SK-N-SH treated with all-trans-retinoic acid at 6 μM for 48 hours (cell line): ENCODE measurements around the gene VMP1.
"Not testable (repeated sequence)": the region's sequence is repeated elsewhere in the genome, so short reads cannot be mapped to it uniquely, and the experiment has no call there.

Source experiments
- ATAC-seq: fragments of 200-7000 bp; cut with Tn5 transposase; 3 replicates; pipeline ENCODE4 v1.9.1; 2020; ENCODE audit warnings: mild to moderate bottlenecking, moderate library complexity
- ARNTL ChIP-seq: fragments of 450-650 bp; formaldehyde crosslinking; IDR thresholded peaks from 2 replicates; pipeline ENCODE4 v1.5.0; 2020; ENCODE audit warnings: low read depth, mild to moderate bottlenecking, moderate library complexity, borderline replicate concordance
- BACH2 ChIP-seq: fragments of 250-450 bp; sonication (Bioruptor Pico); IDR thresholded peaks from 2 replicates; pipeline ENCODE4 v1.9.0; 2021; ENCODE audit warnings: mild to moderate bottlenecking, borderline replicate concordance
- CSDC2 ChIP-seq: fragments of 250-450 bp; sonication (Bioruptor Pico); IDR thresholded peaks from 2 replicates; pipeline ENCODE4 v1.5.0; 2020; ENCODE audit warnings: mild to moderate bottlenecking, moderate library complexity
- GLIS3 ChIP-seq: fragments of 250-450 bp; sonication (Bioruptor Pico); IDR thresholded peaks from 2 replicates; pipeline ENCODE4 v1.5.0; 2020; ENCODE audit warnings: mild to moderate bottlenecking, moderate library complexity
- ISL1 ChIP-seq: fragments of 250-450 bp; sonication (Bioruptor Pico); IDR thresholded peaks from 2 replicates; pipeline ENCODE4 v2.1.2; 2022; ENCODE audit warnings: mild to moderate bottlenecking, moderate library complexity
- OSR1 ChIP-seq: fragments of 250-450 bp; sonication (Bioruptor Pico); IDR thresholded peaks from 2 replicates; pipeline ENCODE4 v1.8.0; 2022; ENCODE audit warnings: moderate library complexity, mild to moderate bottlenecking, inconsistent platforms
- PPARA ChIP-seq: fragments of 250-450 bp; sonication (Bioruptor Pico); IDR thresholded peaks from 2 replicates; pipeline ENCODE4 v1.5.0; 2020; ENCODE audit warnings: mild to moderate bottlenecking, borderline replicate concordance
- RARB ChIP-seq: fragments of 250-450 bp; sonication (Bioruptor Pico); IDR thresholded peaks from 2 replicates; pipeline ENCODE4 v1.8.0; 2021; ENCODE audit warnings: mild to moderate bottlenecking, moderate library complexity
- TCF4 ChIP-seq: fragments of 250-450 bp; sonication (Bioruptor Pico); IDR thresholded peaks from 2 replicates; pipeline ENCODE4 v1.8.0; 2021; ENCODE audit warnings: mild to moderate bottlenecking, moderate library complexity, borderline replicate concordance
- TOX ChIP-seq: fragments of 250-450 bp; sonication (Bioruptor Pico); IDR thresholded peaks from 2 replicates; pipeline ENCODE4 v1.8.0; 2021; ENCODE audit warnings: mild to moderate bottlenecking, moderate library complexity, borderline replicate concordance
- TSHZ2 ChIP-seq: fragments of 250-450 bp; sonication (Bioruptor Pico); IDR thresholded peaks from 2 replicates; pipeline ENCODE4 v1.5.0; 2020; ENCODE audit warnings: mild to moderate bottlenecking, moderate library complexity
- ZFP3 ChIP-seq: fragments of 250-450 bp; sonication (Bioruptor Pico); IDR thresholded peaks from 2 replicates; pipeline ENCODE4 v1.5.0; 2020; ENCODE audit warnings: mild to moderate bottlenecking, moderate library complexity
- ZFP30 ChIP-seq: fragments of 450-650 bp; formaldehyde crosslinking; IDR thresholded peaks from 2 replicates; pipeline ENCODE4 v1.5.0; 2022; ENCODE audit warnings: mild to moderate bottlenecking, moderate library complexity
- ZNF565 ChIP-seq: fragments of 450-650 bp; formaldehyde crosslinking; conservative IDR thresholded peaks from 2 replicates; pipeline ENCODE4 v1.5.0; 2020; ENCODE audit warnings: low read depth, mild to moderate bottlenecking, moderate library complexity
- ZNF70 ChIP-seq: fragments of 450-650 bp; formaldehyde crosslinking; IDR thresholded peaks from 2 replicates; pipeline ENCODE4 v1.5.0; 2020; ENCODE audit warnings: mild to moderate bottlenecking, moderate library complexity
- TF ChIP-seq, protein P1 (sequence below): fragments of 250-450 bp; sonication (Bioruptor Pico); IDR thresholded peaks from 2 replicates; pipeline ENCODE4 v1.8.0; 2020; ENCODE audit warnings: mild to moderate bottlenecking, moderate library complexity, borderline replicate concordance
- TF ChIP-seq, protein P2 (sequence below): fragments of 250-450 bp; sonication (Bioruptor Pico); IDR thresholded peaks from 2 replicates; pipeline ENCODE4 v1.5.1; 2021; ENCODE audit warnings: mild to moderate bottlenecking, moderate library complexity
- TF ChIP-seq, protein P3 (sequence below): fragments of 250-450 bp; sonication (Bioruptor Pico); IDR thresholded peaks from 2 replicates; pipeline ENCODE4 v1.5.1; 2020; ENCODE audit warnings: low read depth, mild to moderate bottlenecking, moderate library complexity

The VMP1 gene

DNA sequence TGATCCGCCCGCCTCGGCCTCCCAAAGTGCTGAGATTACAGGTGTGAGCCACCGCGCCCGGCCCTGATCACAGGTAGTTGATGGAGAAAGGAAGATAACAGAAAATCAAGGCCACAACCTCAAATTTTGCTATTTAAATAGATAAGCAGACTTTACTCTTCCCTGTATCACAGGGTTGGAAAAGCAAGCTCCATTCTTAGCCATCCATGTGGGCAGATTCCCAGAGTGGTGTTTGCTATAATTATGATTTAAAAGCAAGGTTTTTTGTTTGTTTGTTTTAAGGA is 140.9 kb downstream of the VMP1 start:
- ATAC-seq: no peak
- no peak for TF ChIP-seq ZFP3 (CRISPR knock-in tag)
- TF ChIP-seq TOX: 0 out of 2 replicates have a peak, but pooled peaks have one; percentile 3
- no peak for TF ChIP-seq GLIS3 (CRISPR knock-in tag)
- TF ChIP-seq, protein P1, sequence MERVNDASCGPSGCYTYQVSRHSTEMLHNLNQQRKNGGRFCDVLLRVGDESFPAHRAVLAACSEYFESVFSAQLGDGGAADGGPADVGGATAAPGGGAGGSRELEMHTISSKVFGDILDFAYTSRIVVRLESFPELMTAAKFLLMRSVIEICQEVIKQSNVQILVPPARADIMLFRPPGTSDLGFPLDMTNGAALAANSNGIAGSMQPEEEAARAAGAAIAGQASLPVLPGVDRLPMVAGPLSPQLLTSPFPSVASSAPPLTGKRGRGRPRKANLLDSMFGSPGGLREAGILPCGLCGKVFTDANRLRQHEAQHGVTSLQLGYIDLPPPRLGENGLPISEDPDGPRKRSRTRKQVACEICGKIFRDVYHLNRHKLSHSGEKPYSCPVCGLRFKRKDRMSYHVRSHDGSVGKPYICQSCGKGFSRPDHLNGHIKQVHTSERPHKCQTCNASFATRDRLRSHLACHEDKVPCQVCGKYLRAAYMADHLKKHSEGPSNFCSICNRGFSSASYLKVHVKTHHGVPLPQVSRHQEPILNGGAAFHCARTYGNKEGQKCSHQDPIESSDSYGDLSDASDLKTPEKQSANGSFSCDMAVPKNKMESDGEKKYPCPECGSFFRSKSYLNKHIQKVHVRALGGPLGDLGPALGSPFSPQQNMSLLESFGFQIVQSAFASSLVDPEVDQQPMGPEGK (CRISPR knock-in tag): 0 out of 2 replicates have a peak, but pooled peaks have one; percentile 11
- no peak for TF ChIP-seq TCF4
- TF ChIP-seq, protein P2, sequence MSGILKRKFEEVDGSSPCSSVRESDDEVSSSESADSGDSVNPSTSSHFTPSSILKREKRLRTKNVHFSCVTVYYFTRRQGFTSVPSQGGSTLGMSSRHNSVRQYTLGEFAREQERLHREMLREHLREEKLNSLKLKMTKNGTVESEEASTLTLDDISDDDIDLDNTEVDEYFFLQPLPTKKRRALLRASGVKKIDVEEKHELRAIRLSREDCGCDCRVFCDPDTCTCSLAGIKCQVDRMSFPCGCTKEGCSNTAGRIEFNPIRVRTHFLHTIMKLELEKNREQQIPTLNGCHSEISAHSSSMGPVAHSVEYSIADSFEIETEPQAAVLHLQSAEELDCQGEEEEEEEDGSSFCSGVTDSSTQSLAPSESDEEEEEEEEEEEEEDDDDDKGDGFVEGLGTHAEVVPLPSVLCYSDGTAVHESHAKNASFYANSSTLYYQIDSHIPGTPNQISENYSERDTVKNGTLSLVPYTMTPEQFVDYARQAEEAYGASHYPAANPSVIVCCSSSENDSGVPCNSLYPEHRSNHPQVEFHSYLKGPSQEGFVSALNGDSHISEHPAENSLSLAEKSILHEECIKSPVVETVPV (CRISPR knock-in tag): no peak
- no peak for TF ChIP-seq BACH2
- TF ChIP-seq, all 23 proteins: peak for 2

DNA sequence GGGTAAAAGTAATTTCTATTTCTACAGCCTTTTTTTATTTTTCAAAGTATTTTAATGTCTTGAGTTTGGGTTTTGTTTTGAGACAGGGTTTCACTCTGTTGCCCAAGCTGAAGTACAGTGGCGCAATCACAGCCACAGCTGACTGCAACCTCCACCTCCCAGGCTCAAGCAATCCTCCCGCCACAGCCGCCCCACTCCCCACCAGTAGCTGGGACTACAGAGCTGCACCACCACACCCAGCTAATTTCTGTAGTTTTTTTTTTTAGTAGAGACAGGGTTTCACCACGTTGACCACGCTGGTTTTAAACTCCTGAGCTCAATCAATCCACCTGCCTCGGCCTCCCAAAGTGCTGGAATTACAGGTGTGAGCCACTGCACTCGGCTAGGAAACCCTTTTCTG is 141.3 kb downstream of the VMP1 start:
- no peak for ATAC-seq
- TF ChIP-seq ZFP3 (CRISPR knock-in tag) (no peak), ISL1 (no peak), CSDC2 (CRISPR knock-in tag) (no peak), RARB (no peak), TSHZ2 (CRISPR knock-in tag) (no peak), OSR1 (CRISPR knock-in tag) (no peak), ZNF565 (CRISPR knock-in tag) (no peak), GLIS3 (CRISPR knock-in tag) (no peak), TCF4 (no peak), ZFP30 (CRISPR knock-in tag) (no peak)
- TF ChIP-seq, protein P3, sequence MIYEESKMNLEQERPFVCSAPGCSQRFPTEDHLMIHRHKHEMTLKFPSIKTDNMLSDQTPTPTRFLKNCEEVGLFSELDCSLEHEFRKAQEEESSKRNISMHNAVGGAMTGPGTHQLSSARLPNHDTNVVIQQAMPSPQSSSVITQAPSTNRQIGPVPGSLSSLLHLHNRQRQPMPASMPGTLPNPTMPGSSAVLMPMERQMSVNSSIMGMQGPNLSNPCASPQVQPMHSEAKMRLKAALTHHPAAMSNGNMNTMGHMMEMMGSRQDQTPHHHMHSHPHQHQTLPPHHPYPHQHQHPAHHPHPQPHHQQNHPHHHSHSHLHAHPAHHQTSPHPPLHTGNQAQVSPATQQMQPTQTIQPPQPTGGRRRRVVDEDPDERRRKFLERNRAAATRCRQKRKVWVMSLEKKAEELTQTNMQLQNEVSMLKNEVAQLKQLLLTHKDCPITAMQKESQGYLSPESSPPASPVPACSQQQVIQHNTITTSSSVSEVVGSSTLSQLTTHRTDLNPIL (CRISPR knock-in tag): no peak
- TF ChIP-seq, protein P1 (CRISPR knock-in tag): no peak

- not testable (repeated sequence) for ATAC-seq
Measured at GRCh38 chr17:59850311-59850710, 142.9 kb downstream of the VMP1 start.

DNA sequence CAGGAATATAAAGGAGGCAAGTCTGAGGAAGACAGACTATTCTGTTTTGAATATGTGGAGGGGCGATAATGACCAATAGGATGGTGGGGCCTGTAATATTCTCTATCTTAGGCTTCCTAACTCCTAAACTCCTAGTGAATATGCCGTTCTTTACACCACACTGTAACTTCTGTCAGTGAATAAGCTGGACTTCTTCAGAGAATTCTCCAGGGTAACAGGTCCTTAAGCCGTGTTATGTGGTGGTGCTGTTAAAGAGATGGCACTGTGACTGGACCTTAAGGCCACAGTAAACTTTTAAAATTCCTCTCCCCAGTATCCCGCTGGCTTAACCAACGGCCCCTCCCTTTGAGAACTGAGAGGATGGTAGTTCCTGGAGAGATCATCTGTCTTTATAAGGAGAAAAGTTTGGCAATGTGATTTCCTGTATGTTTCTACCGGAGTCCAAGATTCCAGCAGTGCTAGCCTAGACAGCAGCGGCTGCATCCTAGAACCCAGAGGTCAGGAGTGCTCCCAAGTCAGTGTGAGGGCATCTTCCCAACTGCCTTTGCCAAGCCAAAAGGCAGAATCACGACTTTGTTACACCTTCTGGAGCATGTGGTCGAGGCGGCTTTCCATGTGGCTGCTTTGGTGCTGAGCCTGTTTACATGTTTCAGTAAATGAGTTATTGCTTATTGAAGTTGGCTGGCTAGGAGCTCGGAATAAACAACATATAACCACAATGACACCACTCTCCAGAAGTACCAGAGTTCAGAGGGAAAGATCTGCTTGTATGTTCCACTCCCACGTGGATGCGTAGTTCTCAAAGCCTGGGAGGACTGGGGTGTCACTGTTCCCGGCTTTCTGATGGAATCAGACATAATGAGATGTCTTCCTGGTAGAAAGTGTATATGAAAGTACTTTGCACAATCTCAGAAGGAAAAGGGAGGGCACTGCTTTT is 144.3 kb downstream of the VMP1 start:
- ATAC-seq: no peak
- TF ChIP-seq TOX (no peak), ISL1 (no peak), ZNF70 (no peak), ZFP30 (CRISPR knock-in tag) (no peak), BACH2 (no peak), GLIS3 (CRISPR knock-in tag) (no peak), ARNTL (CRISPR knock-in tag) (no peak), PPARA (no peak)
- TF ChIP-seq, protein P3 (CRISPR knock-in tag): no peak

- not testable (repeated sequence) for ATAC-seq
Measured at GRCh38 chr17:59852847-59853167, 145.4 kb downstream of the VMP1 start.
